ENCODE results near the gene TMEM245. TPM values are rescaled to one million over a fixed set of nuclear protein-coding genes. Genes with fewer than 3 reads are reported as not detected.

TMEM245 gene
- total RNA-seq, 4 donors from 2014 or later = 45.7 to 121 (median 71.4) TPM

DNA sequence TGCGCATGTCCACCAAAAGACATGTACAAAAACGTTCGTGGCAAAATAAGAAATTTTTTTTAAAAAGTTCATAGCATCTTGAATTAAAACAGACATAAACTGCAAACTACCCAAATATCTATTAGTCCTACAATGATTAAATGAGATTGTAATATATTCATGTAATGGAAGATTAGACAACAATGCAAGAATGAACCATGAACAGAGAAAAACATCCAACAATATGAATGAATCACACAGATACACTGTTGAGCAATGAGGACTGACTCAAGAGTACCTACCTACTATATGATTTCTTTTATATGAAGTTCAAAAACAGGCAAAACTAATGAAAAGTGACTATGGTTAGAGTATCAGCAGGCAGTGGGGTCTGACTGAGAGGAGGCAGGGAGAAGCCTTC lies 88.5 kb downstream of the TMEM245 start:
- DNase-seq = no peak
- in situ Hi-C loops (cut with MboI; ENCODE audit: low sequenced_read_pairs in 4 of 4) (no loop called here), intact Hi-C loops (cut with DNase I; ENCODE audit: low total_unique reads) (no loop called here)
- H3K36me3 ChIP-seq = peaks cover 0 to 24% of the 10 kb centered on the region in 2 donors
- H3K4me1 ChIP-seq = peaks cover 3 to 8% of the 10 kb centered on the region in 2 donors
- H3K9me3 ChIP-seq = no peaks in the 10 kb centered on the region
- H3K4me3 ChIP-seq = no peak overlapping the region
- no peak for ATAC-seq
- TF ChIP-seq POLR2A (IDR thresholded peaks at IDR 0.05) = no peak
- TF ChIP-seq, protein P1, sequence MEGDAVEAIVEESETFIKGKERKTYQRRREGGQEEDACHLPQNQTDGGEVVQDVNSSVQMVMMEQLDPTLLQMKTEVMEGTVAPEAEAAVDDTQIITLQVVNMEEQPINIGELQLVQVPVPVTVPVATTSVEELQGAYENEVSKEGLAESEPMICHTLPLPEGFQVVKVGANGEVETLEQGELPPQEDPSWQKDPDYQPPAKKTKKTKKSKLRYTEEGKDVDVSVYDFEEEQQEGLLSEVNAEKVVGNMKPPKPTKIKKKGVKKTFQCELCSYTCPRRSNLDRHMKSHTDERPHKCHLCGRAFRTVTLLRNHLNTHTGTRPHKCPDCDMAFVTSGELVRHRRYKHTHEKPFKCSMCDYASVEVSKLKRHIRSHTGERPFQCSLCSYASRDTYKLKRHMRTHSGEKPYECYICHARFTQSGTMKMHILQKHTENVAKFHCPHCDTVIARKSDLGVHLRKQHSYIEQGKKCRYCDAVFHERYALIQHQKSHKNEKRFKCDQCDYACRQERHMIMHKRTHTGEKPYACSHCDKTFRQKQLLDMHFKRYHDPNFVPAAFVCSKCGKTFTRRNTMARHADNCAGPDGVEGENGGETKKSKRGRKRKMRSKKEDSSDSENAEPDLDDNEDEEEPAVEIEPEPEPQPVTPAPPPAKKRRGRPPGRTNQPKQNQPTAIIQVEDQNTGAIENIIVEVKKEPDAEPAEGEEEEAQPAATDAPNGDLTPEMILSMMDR (IDR thresholded peaks at IDR 0.05 in 4 of 5, conservative IDR thresholded peaks at IDR 0.05 in 1 of 5) = no peak
- H3K27me3 ChIP-seq = no peaks in the 10 kb centered on the region
- H3K27ac ChIP-seq = no peak overlapping the region

DNA sequence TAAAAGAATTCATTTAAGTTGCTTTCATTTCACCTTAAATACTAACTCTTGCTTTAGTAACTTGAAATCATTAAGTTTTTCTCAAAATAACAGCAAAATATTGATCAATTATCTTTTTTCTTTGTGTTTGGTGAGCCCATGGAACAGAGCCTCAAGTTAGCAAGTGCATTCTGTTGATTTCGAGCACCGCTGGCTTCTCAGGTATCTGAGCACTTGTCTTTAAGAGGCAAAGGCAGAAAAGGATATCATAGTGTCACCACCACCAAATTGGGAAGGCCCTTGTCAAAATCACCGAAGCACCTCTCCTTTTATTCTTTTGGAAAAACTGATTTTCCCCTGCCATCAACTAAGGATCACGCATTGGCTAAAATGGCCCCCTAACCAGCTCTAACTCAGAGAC lies 89.3 kb downstream of the TMEM245 start:
- in situ Hi-C loops (cut with MboI; ENCODE audit: low sequenced_read_pairs in 4 of 4) = no loop called here
- DNase-seq = no peak

DNA sequence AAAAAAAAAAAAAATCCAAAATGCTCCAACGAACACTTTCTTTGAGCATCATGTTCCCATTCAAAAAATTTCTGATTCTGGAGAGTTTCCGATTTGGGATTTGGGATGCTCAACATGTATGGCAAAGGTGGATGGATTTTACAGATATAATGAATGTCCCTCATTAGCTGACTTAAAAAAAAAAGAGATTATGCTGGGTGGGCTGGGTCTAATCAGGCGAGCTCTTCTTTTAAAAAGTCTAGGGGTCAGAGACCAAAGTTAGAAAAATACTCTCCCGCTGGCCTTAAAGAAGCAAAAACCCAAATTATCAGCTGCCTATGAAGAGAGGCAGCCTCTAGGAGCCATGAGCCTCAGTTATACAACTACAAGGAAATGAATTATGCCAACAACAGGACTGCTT lies 91.3 kb downstream of the TMEM245 start:
- Histone ChIP-seq H3K36me3 (peaks cover 0 to 12% of the 10 kb centered on the region in 2 donors), H3K9me3 (no peaks in the 10 kb centered on the region), H3K4me3 (no peak overlapping the region), H3K27me3 (no peaks in the 10 kb centered on the region), H3K4me1 (peaks cover 0 to 15% of the 10 kb centered on the region in 2 donors), H3K27ac (no peak overlapping the region)
- ATAC-seq (no peak), DNase-seq (no peak)
- no peak for TF ChIP-seq POLR2A (IDR thresholded peaks at IDR 0.05)
- intact Hi-C loops (cut with DNase I; ENCODE audit: low total_unique reads) = no loop called here
- in situ Hi-C loops (cut with MboI; ENCODE audit: low sequenced_read_pairs in 4 of 4) = no loop called here

More for the DNA sequence above, 89.3 kb downstream of the TMEM245 start:
- peaks cover 0 to 24% of the 10 kb centered on the region in 2 donors for H3K36me3 ChIP-seq
- ATAC-seq = no peak
- peaks cover 0 to 12% of the 10 kb centered on the region in 2 donors for H3K4me1 ChIP-seq
- H3K27me3 ChIP-seq = no peaks in the 10 kb centered on the region
- TF ChIP-seq, protein P1 (IDR thresholded peaks at IDR 0.05 in 4 of 5, conservative IDR thresholded peaks at IDR 0.05 in 1 of 5) = no peak
- no peak for TF ChIP-seq POLR2A (IDR thresholded peaks at IDR 0.05)
- intact Hi-C loops (cut with DNase I; ENCODE audit: low total_unique reads) = no loop called here
- no peak overlapping the region for H3K27ac ChIP-seq
- no peaks in the 10 kb centered on the region for H3K9me3 ChIP-seq
- no peak overlapping the region for H3K4me3 ChIP-seq

DNA sequence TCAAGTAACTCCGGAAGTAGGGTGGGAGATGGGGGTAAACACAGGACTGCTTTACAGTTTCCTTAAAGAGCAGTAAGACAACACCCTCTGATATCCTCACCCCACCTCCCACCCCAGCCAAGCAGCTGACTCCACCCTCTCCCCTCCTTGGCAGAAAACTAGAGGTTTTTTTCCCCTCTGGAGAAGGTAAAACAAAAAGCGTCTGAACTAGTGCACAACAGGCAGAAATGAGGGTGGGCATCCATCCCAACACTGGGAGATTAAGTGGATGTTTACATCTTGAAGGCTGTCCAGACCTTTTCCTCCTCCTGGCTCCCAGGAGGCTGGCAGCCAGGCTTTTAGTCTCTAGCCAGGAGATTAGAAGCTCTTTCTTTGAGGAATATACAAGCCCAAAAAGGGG lies 92.6 kb downstream of the TMEM245 start:
- Histone ChIP-seq H3K27me3 (no peaks in the 10 kb centered on the region), H3K4me3 (no peak overlapping the region), H3K27ac (peak overlapping the region in 1 of 4 donors; percentile 4), H3K4me1 (peaks cover 9 to 27% of the 10 kb centered on the region in 2 donors), H3K36me3 (peaks cover 0 to 4% of the 10 kb centered on the region in 2 donors), H3K9me3 (no peaks in the 10 kb centered on the region)
- DNase-seq (no peak), ATAC-seq (no peak)
- in situ Hi-C loops (cut with MboI; ENCODE audit: low sequenced_read_pairs in 4 of 4) = no loop called here
- intact Hi-C loops (cut with DNase I; ENCODE audit: low total_unique reads) = no loop called here
- TF ChIP-seq, protein P1 (IDR thresholded peaks at IDR 0.05 in 4 of 5, conservative IDR thresholded peaks at IDR 0.05 in 1 of 5) = no peak
- no peak for TF ChIP-seq POLR2A (IDR thresholded peaks at IDR 0.05)

DNA sequence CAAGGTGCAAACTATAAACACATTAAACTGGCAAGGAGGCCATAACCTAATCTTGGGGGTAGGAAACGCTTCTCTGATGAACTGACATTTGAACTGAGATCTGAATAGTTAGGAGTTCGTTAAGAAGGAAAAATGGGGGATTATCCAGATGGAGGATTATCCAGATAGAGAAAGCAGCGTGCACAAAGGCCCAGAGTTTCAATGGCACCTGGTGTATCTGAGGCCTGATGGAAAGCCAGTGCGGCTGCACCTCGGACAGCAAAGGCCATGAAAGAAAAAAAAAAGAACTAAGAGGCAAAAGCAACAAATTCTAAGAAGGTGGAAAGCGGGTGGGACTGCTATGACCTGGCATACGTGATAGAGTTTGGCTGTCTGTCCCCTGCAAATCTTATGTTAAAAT lies 93.4 kb downstream of the TMEM245 start:
- H3K36me3 ChIP-seq = peaks cover 0 to under 1% of the 10 kb centered on the region in 2 donors

More for the DNA sequence above, 93.4 kb downstream of the TMEM245 start:
- H3K27ac ChIP-seq = no peak overlapping the region
- intact Hi-C loops (cut with DNase I; ENCODE audit: low total_unique reads) = no loop called here
- ATAC-seq (no peak), DNase-seq (no peak)
- no peaks in the 10 kb centered on the region for H3K9me3 ChIP-seq
- H3K4me1 ChIP-seq = peaks cover 9 to 27% of the 10 kb centered on the region in 2 donors
- H3K4me3 ChIP-seq = no peak overlapping the region
- no peaks in the 10 kb centered on the region for H3K27me3 ChIP-seq
- TF ChIP-seq, protein P1 (IDR thresholded peaks at IDR 0.05 in 4 of 5, conservative IDR thresholded peaks at IDR 0.05 in 1 of 5) = no peak
- no peak for TF ChIP-seq POLR2A (IDR thresholded peaks at IDR 0.05)
- in situ Hi-C loops (cut with MboI; ENCODE audit: low sequenced_read_pairs in 4 of 4) = no loop called here

All from gastrocnemius medialis (tissue), 4 donors.